Stimulated activated CD4-positive, alpha-beta T cell treated with anti-CD3 and anti-CD28 coated beads, TNF-alpha, amount 100 ng/mL, for 1 hour (primary cell): Measurements from ENCODE around the gene IGSF3.
"Not testable (repeated sequence)": the region's sequence is repeated elsewhere in the genome, so short reads cannot be mapped to it uniquely, and the experiment has no call there.

Experiments
- DNase-seq, 3 donors: peaks; one replicate each; pipeline ENCODE4 v3.0.0-alpha.2; 2020; ENCODE audit warnings: low read depth in 3 of 3, low spot score in 1 of 3

IGSF3 gene

GRCh38 chr1:116580446-116581322 is 86.8 kb downstream of the IGSF3 start:
- DNase-seq: no peak

DNA sequence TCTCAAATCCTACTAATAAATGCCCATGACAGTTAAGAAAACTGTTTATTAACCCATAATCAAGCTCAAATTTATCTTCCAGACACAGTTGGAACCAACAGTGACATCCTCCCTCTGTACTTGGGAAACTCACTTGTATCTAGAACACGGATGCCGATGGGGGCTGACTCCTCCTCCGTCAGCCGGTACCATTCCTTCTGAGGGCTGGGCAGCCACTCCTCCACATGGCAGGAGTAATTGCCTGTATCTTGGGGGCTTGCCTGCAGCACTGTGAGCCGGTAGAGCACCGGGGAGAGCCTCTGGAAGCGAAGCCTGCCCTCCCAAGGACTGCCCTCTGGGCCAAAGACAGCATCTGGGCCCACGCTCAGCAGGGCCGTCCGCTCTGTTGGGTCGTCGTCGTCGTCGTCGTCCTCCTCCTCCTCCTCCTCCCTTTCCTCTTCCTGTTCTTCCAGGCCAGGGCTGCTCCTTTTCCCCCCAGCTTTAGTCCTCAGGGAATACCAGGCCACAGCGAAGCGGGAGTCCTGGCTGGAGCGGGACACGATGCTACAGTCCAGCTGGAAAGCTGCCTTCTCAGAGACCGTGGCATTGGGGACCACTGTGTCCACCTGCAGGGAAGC is 88.2 kb downstream of the IGSF3 start:
- DNase-seq: no peak

DNA sequence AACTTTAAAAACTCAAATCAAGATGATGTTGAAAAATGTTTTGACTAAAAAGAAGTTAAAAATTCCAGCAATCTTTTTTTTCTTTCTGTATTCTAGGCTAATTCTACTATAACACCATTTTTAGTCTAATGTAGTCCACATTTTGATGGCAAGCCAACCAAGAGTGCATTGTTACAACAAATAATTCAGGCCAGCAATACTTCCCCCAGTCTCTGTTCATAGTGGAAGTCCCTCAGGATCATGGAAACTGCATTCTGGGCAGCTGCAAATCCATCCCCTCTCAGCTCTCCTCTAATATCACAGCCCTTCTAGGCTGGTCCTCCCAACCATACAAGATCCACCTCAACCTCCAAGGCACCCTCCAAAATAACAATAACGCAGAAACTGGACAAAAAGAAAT is 89.0 kb downstream of the IGSF3 start:
- no peak for DNase-seq

GRCh38 chr1:116577759-116578314 is 89.7 kb downstream of the IGSF3 start:
- no peak for DNase-seq

GRCh38 chr1:116574581-116575291 is 92.8 kb downstream of the IGSF3 start:
- peak in 2 of 3 donors; percentile 18 to 28 for DNase-seq

DNA sequence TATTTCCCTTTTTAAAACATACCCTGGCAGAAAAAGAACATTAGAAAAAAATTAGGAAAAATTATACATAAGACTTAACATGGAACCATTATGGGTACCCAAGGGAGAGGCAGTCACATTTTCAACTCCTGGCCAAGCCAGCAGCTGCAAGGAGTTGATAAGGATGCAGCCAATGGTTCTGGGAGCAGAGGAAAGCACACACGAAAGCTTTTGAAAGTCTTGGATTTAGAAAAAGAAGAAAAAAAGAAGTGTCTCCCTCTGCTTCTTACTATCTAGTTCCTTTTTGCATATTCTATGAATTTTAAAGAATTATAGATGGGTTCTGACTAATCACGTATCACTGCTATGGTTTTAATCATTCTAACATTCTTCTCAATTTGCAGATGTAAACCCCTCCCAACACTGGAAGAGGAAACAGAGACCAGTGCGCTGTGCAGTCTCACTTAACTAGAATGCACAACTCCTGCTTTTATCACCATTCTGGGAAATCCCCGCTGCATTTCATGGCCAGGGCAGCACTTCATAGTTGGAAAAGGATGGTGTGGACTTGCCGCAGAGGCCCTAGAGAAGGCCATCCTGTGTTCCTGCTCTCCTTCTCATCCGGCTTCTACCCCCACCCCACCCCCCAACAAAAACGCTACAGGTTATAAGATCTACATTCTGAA is 94.0 kb downstream of the IGSF3 start:
- DNase-seq: no peak

GRCh38 chr1:116572771-116573430 is 94.6 kb downstream of the IGSF3 start:
- DNase-seq: no peak

DNA sequence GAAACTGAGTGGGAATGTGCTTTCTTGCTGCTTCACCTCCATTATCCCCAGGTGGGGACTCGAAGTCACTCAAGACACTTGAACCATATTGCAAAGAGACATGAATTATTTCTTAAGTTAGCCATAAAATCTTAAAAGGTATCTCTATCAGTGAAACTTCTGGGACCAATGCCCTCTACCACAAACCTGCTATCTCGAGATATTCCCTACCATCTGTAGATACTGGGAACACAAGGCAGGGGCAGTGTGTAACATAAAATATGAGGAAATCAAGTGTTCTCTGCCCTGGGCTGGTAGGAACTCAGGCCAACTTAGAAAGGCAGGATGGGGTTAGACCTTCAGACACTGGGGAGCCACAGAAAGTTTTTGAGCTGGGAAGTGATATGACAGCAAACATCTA is 95.4 kb downstream of the IGSF3 start:
- DNase-seq: no peak

- no peak for DNase-seq
These were observed 96.2 kb downstream of the IGSF3 start for GRCh38 chr1:116571215-116571919.

GRCh38 chr1:116570358-116571214 is 96.9 kb downstream of the IGSF3 start, which contains the start of gene CD58:
CD58 (minus strand) TSS chr1:116571026; CDS start chr1:116570972, 54 bp downstream.
- DNase-seq: peak in 2 of 3 donors; percentile 62 to 69

- peak in 1 of 3 donors; percentile 18 for DNase-seq
These were observed 97.7 kb downstream of the IGSF3 start for GRCh38 chr1:116569776-116570357.

DNA sequence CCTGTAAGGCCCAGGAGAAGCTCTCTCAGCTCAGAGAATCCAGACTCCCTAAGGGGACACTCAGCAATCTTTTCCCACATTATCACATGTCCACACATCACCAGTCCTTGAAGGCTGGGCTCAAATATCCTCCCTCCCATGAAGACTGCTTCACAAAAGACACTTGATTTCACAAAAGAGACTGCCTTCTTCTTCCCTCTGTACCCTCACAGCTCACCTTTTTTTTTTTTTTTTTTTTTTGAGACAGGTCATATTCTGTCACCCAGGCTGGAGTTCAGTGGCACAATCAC is 98.2 kb downstream of the IGSF3 start:
- no peak for DNase-seq

- no peak for DNase-seq
These were observed 98.7 kb downstream of the IGSF3 start for GRCh38 chr1:116568662-116569380.

DNA sequence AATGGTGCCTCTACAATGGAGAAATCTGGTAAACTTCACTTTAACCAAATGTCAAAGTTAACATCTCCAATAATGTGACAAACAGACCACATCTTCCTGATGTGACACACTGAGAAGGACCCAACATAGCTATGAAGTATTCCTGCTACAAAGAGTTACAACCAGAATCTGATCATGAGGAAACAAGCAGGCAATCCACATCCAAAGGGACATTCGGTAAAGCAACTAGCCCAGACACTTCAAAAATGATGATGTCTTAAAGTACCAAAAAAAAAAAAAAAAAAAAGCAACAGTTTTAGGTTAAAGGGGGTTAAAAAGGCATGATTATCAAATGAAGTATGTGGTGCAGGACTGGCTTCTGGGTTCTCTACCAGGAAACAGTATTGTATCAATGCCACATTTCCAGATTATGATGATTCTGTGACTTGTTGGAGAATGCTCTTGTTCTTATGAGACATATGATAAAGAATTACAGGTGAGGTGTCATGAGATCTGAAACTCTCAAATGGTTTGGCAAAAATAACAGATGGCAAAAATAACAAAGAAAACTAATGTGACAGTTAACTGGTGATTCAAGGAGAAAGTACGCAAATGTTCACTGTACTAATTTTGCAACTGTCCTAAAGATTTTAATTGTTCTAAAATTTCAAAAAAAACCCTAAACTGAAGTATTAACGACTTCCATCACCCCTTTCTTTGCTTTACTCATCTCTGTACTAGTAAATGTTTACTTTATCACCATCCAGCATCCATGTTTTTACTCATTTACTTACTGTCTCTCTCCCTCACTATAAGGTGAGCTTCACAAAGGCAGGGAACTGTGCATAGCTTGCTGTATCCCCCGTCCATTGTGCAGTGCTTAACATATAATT is 99.5 kb downstream of the IGSF3 start:
- DNase-seq: no peak

DNA sequence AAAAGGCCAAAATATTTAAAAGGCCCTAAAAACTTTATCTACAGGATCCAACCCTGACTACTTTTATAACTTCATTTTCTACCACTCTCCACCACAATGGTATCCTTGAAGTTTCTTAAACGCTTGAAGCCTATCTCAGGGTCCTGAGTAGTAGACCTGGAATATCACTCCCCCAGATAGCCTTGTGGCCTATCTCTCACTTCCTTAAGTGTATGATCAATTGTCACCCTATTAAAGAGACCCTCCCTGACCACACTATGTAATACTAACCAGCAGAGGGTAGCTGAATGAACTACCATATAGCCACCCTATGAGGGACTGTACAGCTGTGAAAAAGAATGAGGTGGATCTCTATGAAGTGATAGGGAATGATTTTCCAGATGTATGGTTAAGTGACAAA is 102.3 kb downstream of the IGSF3 start:
- no peak for DNase-seq

DNA sequence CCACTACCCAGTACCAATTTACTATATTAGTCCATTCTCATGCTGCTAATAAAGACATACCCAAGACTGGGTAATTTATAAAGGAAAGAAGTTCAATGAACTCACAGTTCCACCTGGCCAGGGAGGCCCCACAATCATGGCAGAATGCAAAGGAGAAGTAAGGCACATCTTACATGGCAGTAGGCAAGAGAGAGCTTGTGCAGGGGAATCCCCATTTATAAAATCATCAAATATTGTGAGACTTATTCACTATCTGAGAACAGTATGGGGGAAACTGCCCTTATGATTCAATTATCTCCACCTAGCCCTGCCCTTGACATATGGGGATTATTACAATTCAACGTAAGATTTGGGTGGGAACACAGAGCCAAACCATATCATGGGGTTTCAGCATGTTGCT is 103.1 kb downstream of the IGSF3 start:
- DNase-seq: no peak

DNA sequence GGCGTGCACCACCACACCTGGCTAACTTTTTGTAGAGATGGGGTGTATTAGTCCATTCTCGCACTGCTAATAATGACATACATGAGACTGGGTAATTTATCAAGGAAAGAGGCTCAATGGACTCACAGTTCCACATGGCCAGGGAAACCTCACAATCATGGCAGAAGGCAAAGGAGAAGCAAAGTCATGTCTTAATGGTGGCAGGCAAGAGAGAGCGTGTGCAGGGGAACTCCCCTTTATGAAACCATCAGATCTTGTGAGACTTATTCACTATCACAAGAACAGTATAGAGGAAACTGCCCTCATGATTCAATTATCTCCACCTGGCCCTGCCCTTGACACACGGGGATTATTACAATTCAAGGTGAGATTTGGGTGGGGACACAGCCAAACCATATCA is 105.1 kb downstream of the IGSF3 start:
- DNase-seq: not testable (repeated sequence)
